Mucosa of gallbladder (tissue), 1 donor: ENCODE data around the gene PREX1. TPM values are rescaled to one million over a fixed set of nuclear protein-coding genes. Genes with fewer than 3 reads are reported as not detected.
A peak's percentile ranks its signal among the peaks of the same experiment; 100 is the strongest.

Source experiments
- DNase-seq: peaks from one replicate; pipeline ENCODE4 v3.0.0-alpha.2; 2020; ENCODE audit warnings: low spot score
- total RNA-seq: library from RNA; stranded (reverse); gene quantifications from one replicate; pipeline ENCODE4 v1.2.1, GENCODE V29; 2021
- donor health status: DM: no; HTN: no; CAD: no.

Gene PREX1
- total RNA-seq, 1 donor from 2014 or later, result 29.8 TPM

- no peak for DNase-seq
These were observed 203.3 kb downstream of the PREX1 start for GRCh38 chr20:48624315-48625020.

- no peak for DNase-seq
These were observed 203.9 kb downstream of the PREX1 start for GRCh38 chr20:48623906-48624265.

GRCh38 chr20:48623176-48623905 lies 204.5 kb downstream of the PREX1 start:
- no peak for DNase-seq

- DNase-seq, result no peak
These were observed 205.4 kb downstream of the PREX1 start for GRCh38 chr20:48622421-48622820.

GRCh38 chr20:48621376-48622078 lies 206.3 kb downstream of the PREX1 start:
- no peak for DNase-seq

- peak; percentile 92 for DNase-seq
These were observed 207.1 kb downstream of the PREX1 start for GRCh38 chr20:48620507-48621375.

GRCh38 chr20:48620154-48620506 lies 207.7 kb downstream of the PREX1 start:
- DNase-seq, result no peak

GRCh38 chr20:48619126-48620101 lies 208.4 kb downstream of the PREX1 start:
- DNase-seq, result peak; percentile 30

- DNase-seq, result no peak
These were observed 209.2 kb downstream of the PREX1 start for GRCh38 chr20:48618631-48619030.

- no peak for DNase-seq
These were observed 209.7 kb downstream of the PREX1 start for GRCh38 chr20:48618052-48618451.

GRCh38 chr20:48617481-48617880 lies 210.3 kb downstream of the PREX1 start:
- no peak for DNase-seq

- DNase-seq, result no peak
These were observed 211.3 kb downstream of the PREX1 start for GRCh38 chr20:48616481-48616880.

- no peak for DNase-seq
These were observed 211.9 kb downstream of the PREX1 start for GRCh38 chr20:48615871-48616270.

- DNase-seq, result no peak
These were observed 213.1 kb downstream of the PREX1 start for GRCh38 chr20:48614593-48615274.

- no peak for DNase-seq
These were observed 213.9 kb downstream of the PREX1 start for GRCh38 chr20:48613926-48614325.

- DNase-seq, result no peak
These were observed 215.5 kb downstream of the PREX1 start for GRCh38 chr20:48612335-48612734.

GRCh38 chr20:48610996-48611395 lies 216.8 kb downstream of the PREX1 start:
- DNase-seq, result no peak

GRCh38 chr20:48609491-48609978 lies 218.3 kb downstream of the PREX1 start:
- DNase-seq, result no peak

GRCh38 chr20:48608756-48609155 lies 219.0 kb downstream of the PREX1 start:
- no peak for DNase-seq

GRCh38 chr20:48607544-48607865 lies 220.3 kb downstream of the PREX1 start:
- no peak for DNase-seq
